CD14-positive monocyte (primary cell): ENCODE results near the gene CTDSPL. TPM values are rescaled to one million over a fixed set of nuclear protein-coding genes. Genes with fewer than 3 reads are reported as not detected.

Experiments
- DNase-seq, 3 donors: peaks; one replicate each; pipeline ENCODE4 v3.0.0-alpha.2; 2011 to 2022
- H2AFZ ChIP-seq: 2 replicates; pipeline ENCODE4 v1.6.0; 2012; ENCODE audit warnings: mild to moderate bottlenecking, low read depth, low read length, inconsistent platforms; ENCODE audit not compliant: insufficient read depth, poor library complexity, severe bottlenecking
- H3K27ac ChIP-seq, 2 donors: 1 replicate in 1 of 2; 2 replicates in 1 of 2; pipeline ENCODE4 v1.5.1; 2012 to 2013; ENCODE audit warnings: low read length in 2 of 2, control low read depth in 1 of 2, inconsistent platforms in 1 of 2, low read depth in 1 of 2, mild to moderate bottlenecking in 1 of 2
- H3K27me3 ChIP-seq, 2 donors: one replicate each; pipeline versions ENCODE4 v1.6.0 to v1.6.1; 2011 to 2013; ENCODE audit warnings: low read length in 2 of 2; ENCODE audit not compliant: control insufficient read depth in 2 of 2, insufficient read depth in 2 of 2
- H3K36me3 ChIP-seq, 2 donors: replicated peaks in 1 of 2; 1 replicate in 1 of 2; 2 replicates in 1 of 2; pipeline versions ENCODE4 v1.5.1 to v1.6.1; 2012 to 2013; ENCODE audit warnings: low read length in 2 of 2, control low read depth in 1 of 2, inconsistent platforms in 1 of 2, mild to moderate bottlenecking in 1 of 2; ENCODE audit not compliant: insufficient read depth in 2 of 2, control insufficient read depth in 1 of 2
- H3K4me1 ChIP-seq, 2 donors: 1 replicate in 1 of 2; 2 replicates in 1 of 2; pipeline versions ENCODE4 v1.5.1 to v1.6.1; 2012 to 2013; ENCODE audit warnings: low read length in 2 of 2, control low read depth in 1 of 2, inconsistent platforms in 1 of 2, mild to moderate bottlenecking in 1 of 2, moderate library complexity in 1 of 2; ENCODE audit not compliant: insufficient read depth in 2 of 2, control insufficient read depth in 1 of 2
- H3K4me2 ChIP-seq: replicated peaks from 2 replicates; pipeline ENCODE3; 2012; ENCODE audit warnings: low read length, moderate library complexity, mild to moderate bottlenecking; ENCODE audit not compliant: poor library complexity, severe bottlenecking; ENCODE audit errors: extremely low read depth
- H3K4me3 ChIP-seq, 3 experiments: fragments of 200-600 bp in 1 of 3; sonication (generic) in 1 of 3; replicated peaks in 1 of 3; 1 replicate in 2 of 3; 2 replicates in 1 of 3; pipeline ENCODE4 v1.5.1; 2011 to 2013; ENCODE audit warnings: low read length in 3 of 3, mild to moderate bottlenecking in 3 of 3, control low read depth in 2 of 3, low read depth in 2 of 3, inconsistent platforms in 1 of 3, moderate library complexity in 1 of 3
- H3K79me2 ChIP-seq: 2 replicates; pipeline ENCODE4 v1.6.0; 2012; ENCODE audit warnings: mild to moderate bottlenecking, control low read depth, inconsistent platforms, low read length, moderate library complexity; ENCODE audit not compliant: insufficient read depth
- H3K9ac ChIP-seq: 2 replicates; pipeline ENCODE4 v1.6.0; 2017; ENCODE audit warnings: low read length, mild to moderate bottlenecking; ENCODE audit not compliant: insufficient read depth, poor library complexity, severe bottlenecking
- H3K9me3 ChIP-seq, 2 donors: replicated peaks in 1 of 2; 1 replicate in 1 of 2; 2 replicates in 1 of 2; pipeline versions ENCODE4 v1.5.1 to v1.6.1; 2012 to 2013; ENCODE audit warnings: low read length in 2 of 2, control low read depth in 1 of 2; ENCODE audit not compliant: control insufficient read depth in 1 of 2, insufficient read depth in 1 of 2
- H4K20me1 ChIP-seq: 2 replicates; pipeline ENCODE4 v1.6.0; 2012; ENCODE audit warnings: mild to moderate bottlenecking, low read length, control low read depth, moderate library complexity; ENCODE audit not compliant: insufficient read depth
- H3K27ac Mint-ChIP-seq, 7 donors: one replicate each; pipeline ENCODE4 v1.8.0; 2020; ENCODE audit warnings: mild to moderate bottlenecking in 7 of 7, mixed read lengths in 7 of 7, moderate library complexity in 6 of 7, inconsistent platforms in 2 of 7
- H3K27me3 Mint-ChIP-seq, 3 donors: one replicate each; pipeline ENCODE4 v1.8.0; 2021 to 2022; ENCODE audit warnings: low read depth in 3 of 3, mild to moderate bottlenecking in 3 of 3, mixed read lengths in 3 of 3, moderate library complexity in 3 of 3, inconsistent platforms in 1 of 3
- H3K36me3 Mint-ChIP-seq, 2 donors: one replicate each; pipeline ENCODE4 v1.8.0; 2020; ENCODE audit warnings: mixed read lengths in 2 of 2, inconsistent platforms in 1 of 2, mild to moderate bottlenecking in 1 of 2
- H3K4me1 Mint-ChIP-seq: one replicate; pipeline ENCODE4 v1.8.0; 2020; ENCODE audit warnings: mild to moderate bottlenecking, mixed read lengths
- H3K4me3 Mint-ChIP-seq, 2 donors: one replicate each; pipeline ENCODE4 v1.8.0; 2020; ENCODE audit warnings: mild to moderate bottlenecking in 2 of 2, mixed read lengths in 2 of 2, moderate library complexity in 1 of 2
- H3K9me3 Mint-ChIP-seq, 7 donors: one replicate each; pipeline ENCODE4 v1.8.0; 2020 to 2022; ENCODE audit warnings: mixed read lengths in 7 of 7, mild to moderate bottlenecking in 6 of 7, moderate library complexity in 6 of 7, inconsistent platforms in 2 of 7
- WGBS: methylation state at CpG from one replicate; pipeline ENCODE4 v1.1.5; 2013; ENCODE audit warnings: missing lambda C conversion rate; ENCODE audit not compliant: insufficient coverage; 5-methylcytosine and 5-hydroxymethylcytosine counted together
- intact Hi-C, 2 donors: fragments of 100-400 bp; cut with micrococcal nuclease; formaldehyde crosslinking; loops; one replicate each; pipeline versions ENCODE4 v1.15.0 to v1.15.1; 2023
- polyA plus RNA-seq, 3 donors: library from polyadenylated mRNA; depleted of rRNA in 1 of 3; unstranded in 2 of 3; stranded (reverse) in 1 of 3; fragments of 300-500 nt in 2 of 3; fragments of >200 nt in 1 of 3; fragmentation: Illumina TruSeq in 2 of 3; gene quantifications; 1 replicate in 2 of 3; 2 replicates in 1 of 3; pipeline ENCODE4 v1.2.3, GENCODE V29; 2012 to 2021
- TF ChIP-seq, protein P1 (sequence below): fragments of 200-600 bp; IDR thresholded peaks from one replicate; pipeline ENCODE4 v1.8.0; 2022; ENCODE audit warnings: antibody characterized with exemption, mild to moderate bottlenecking

Gene CTDSPL
- polyA plus RNA-seq, 3 donors: 0.15 to 0.69 (median 0.33) TPM

DNA sequence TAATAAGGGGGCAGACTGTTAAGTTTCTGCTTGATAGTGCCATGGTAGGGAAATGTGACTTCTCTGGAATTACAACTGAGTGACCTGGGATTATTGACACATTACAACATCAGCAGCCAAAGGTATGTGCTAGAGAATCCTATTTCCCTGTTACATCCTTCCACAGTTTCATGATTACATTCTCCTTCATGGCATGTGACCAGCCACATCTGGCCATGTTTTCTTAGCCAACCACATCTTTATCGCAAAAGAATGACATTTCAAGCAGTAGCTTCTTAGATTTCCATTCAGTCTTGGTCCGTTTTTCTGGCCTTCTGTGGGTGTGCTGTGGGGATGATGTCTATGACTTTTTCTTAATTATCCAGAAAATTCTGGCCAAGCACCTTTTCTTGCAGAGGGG lies 45.4 kb upstream of the CTDSPL start:
- WGBS: no CpG with 5 or more reads among the region's 2 CpGs
- intact Hi-C loops: no loop called here
- Mint-ChIP-seq H3K36me3 (no peaks in the 10 kb centered on the region), H3K4me3 (no peak overlapping the region), H3K9me3 (no peaks in the 10 kb centered on the region), H3K4me1 (peaks cover 27% of the 10 kb centered on the region), H3K27me3 (peaks cover 0 to 1% (median 0%) of the 10 kb centered on the region in 3 donors), H3K27ac (no peak overlapping the region)
- Histone ChIP-seq H3K79me2 (no peaks in the 10 kb centered on the region), H3K4me1 (peaks cover 10 to 16% of the 10 kb centered on the region in 2 donors), H3K36me3 (no peaks in the 10 kb centered on the region), H3K9ac (no peak overlapping the region), H3K4me3 (no peak overlapping the region), H2AFZ (no peak overlapping the region), H3K27ac (no peak overlapping the region), H3K27me3 (no peaks in the 10 kb centered on the region), H3K4me2 (no peak overlapping the region), H3K9me3 (no peaks in the 10 kb centered on the region), H4K20me1 (no peaks in the 10 kb centered on the region)
- TF ChIP-seq, protein P1, sequence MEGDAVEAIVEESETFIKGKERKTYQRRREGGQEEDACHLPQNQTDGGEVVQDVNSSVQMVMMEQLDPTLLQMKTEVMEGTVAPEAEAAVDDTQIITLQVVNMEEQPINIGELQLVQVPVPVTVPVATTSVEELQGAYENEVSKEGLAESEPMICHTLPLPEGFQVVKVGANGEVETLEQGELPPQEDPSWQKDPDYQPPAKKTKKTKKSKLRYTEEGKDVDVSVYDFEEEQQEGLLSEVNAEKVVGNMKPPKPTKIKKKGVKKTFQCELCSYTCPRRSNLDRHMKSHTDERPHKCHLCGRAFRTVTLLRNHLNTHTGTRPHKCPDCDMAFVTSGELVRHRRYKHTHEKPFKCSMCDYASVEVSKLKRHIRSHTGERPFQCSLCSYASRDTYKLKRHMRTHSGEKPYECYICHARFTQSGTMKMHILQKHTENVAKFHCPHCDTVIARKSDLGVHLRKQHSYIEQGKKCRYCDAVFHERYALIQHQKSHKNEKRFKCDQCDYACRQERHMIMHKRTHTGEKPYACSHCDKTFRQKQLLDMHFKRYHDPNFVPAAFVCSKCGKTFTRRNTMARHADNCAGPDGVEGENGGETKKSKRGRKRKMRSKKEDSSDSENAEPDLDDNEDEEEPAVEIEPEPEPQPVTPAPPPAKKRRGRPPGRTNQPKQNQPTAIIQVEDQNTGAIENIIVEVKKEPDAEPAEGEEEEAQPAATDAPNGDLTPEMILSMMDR: no peak
- DNase-seq: no peak

DNA sequence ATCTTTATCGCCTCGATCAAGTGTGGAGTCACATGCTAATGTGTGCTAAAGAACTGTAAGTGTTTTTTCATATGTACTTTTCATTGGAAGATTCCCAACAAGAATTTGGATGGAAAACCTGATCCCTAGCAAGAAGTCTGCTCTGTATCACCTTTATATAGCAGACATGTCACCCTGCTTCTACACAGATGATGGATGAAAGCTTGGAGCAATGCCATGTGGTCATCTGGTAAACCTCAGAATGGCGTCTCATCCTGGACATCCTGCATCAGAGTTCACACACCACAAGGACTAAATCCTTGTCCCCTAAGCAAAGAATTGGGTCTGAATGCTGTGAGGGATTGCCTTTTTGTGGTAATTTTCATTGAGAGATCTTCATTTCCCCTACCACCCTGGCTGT lies 42.1 kb upstream of the CTDSPL start:
- Histone ChIP-seq H3K4me1 (peaks cover 0 to 4% of the 10 kb centered on the region in 2 donors), H3K4me3 (no peak overlapping the region), H2AFZ (no peak overlapping the region), H4K20me1 (no peaks in the 10 kb centered on the region), H3K9me3 (no peaks in the 10 kb centered on the region), H3K79me2 (no peaks in the 10 kb centered on the region), H3K27ac (no peak overlapping the region), H3K27me3 (no peaks in the 10 kb centered on the region), H3K36me3 (no peaks in the 10 kb centered on the region), H3K4me2 (no peak overlapping the region), H3K9ac (no peak overlapping the region)
- H3K36me3 Mint-ChIP-seq: no peaks in the 10 kb centered on the region
- H3K4me3 Mint-ChIP-seq: no peak overlapping the region
- intact Hi-C loops: no loop called here
- WGBS: 100% methylated on average over 1 of the region's 3 CpGs
- no peaks in the 10 kb centered on the region for H3K9me3 Mint-ChIP-seq
- TF ChIP-seq, protein P1: no peak
- H3K27ac Mint-ChIP-seq: no peak overlapping the region
- peaks cover 0 to 1% (median 0%) of the 10 kb centered on the region in 3 donors for H3K27me3 Mint-ChIP-seq
- DNase-seq: no peak
- H3K4me1 Mint-ChIP-seq: peaks cover 6% of the 10 kb centered on the region
